WTC11 (cell line): Measurements from ENCODE around the gene PARD3B. TPM values are rescaled to one million over a fixed set of nuclear protein-coding genes. Genes with fewer than 3 reads are reported as not detected.

ENCODE experiments used
- ATAC-seq: fragments of 200-7000 bp; cut with Tn5 transposase; 2 replicates; pipeline ENCODE4 v1.10.0; 2021; ENCODE audit warnings: mild to moderate bottlenecking, moderate library complexity
- CTCF ChIA-PET: fragments of 300-600 bp; sonication (Branson Sonifier 250); formaldehyde crosslinking; loops from one replicate; lab custom pipeline; 2021; ENCODE audit warnings: antibody characterized with exemption; lab: Charles Lee
- POLR2A ChIA-PET: fragments of 350-600 bp; sonication (Branson Sonifier 250); formaldehyde crosslinking; loops from one replicate; lab custom pipeline; 2021; ENCODE audit warnings: antibody characterized with exemption; lab: Charles Lee
- DNase-seq: peaks from one replicate; pipeline ENCODE4 v3.0.0; 2021; ENCODE audit warnings: low spot score
- H3K27ac Mint-ChIP-seq: 2 replicates; pipeline ENCODE4 v1.8.0; 2021; ENCODE audit warnings: mixed read lengths
- H3K27me3 Mint-ChIP-seq: 2 replicates; pipeline ENCODE4 v1.8.0; 2021; ENCODE audit warnings: low read depth, mild to moderate bottlenecking, moderate library complexity, mixed read lengths
- H3K36me3 Mint-ChIP-seq: 2 replicates; pipeline ENCODE4 v1.8.0; 2021; ENCODE audit warnings: mixed read lengths
- H3K4me1 Mint-ChIP-seq: 2 replicates; pipeline ENCODE4 v1.8.0; 2022; ENCODE audit warnings: mixed read lengths
- H3K4me3 Mint-ChIP-seq: 2 replicates; pipeline ENCODE4 v1.8.0; 2021; ENCODE audit warnings: mild to moderate bottlenecking, moderate library complexity, mixed read lengths
- H3K9me3 Mint-ChIP-seq: 2 replicates; pipeline ENCODE4 v1.8.0; 2021; ENCODE audit warnings: mixed read lengths
- ATF1 ChIP-seq: sonication (generic); formaldehyde crosslinking; IDR thresholded peaks from 2 replicates; pipeline ENCODE4 v1.8.1; 2023; ENCODE audit warnings: mild to moderate bottlenecking, moderate library complexity, missing genetic modification reagents
- CBFB ChIP-seq: sonication (generic); formaldehyde crosslinking; IDR thresholded peaks from 2 replicates; pipeline ENCODE4 v1.8.1; 2022; ENCODE audit warnings: mild to moderate bottlenecking, low read depth, missing genetic modification reagents
- CREM ChIP-seq: sonication (generic); formaldehyde crosslinking; IDR thresholded peaks from 2 replicates; pipeline ENCODE4 v1.8.1; 2022; ENCODE audit warnings: mild to moderate bottlenecking, missing genetic modification reagents, moderate library complexity
- FOXJ3 ChIP-seq: sonication (generic); formaldehyde crosslinking; IDR thresholded peaks from 2 replicates; pipeline ENCODE4 v1.9.0; 2021; ENCODE audit warnings: missing genetic modification reagents, mild to moderate bottlenecking, borderline replicate concordance
- GRHL2 ChIP-seq: fragments of 250-450 bp; sonication (Bioruptor Pico); IDR thresholded peaks from 2 replicates; pipeline ENCODE4 v1.8.0; 2022; ENCODE audit warnings: mild to moderate bottlenecking, moderate library complexity; ENCODE audit not compliant: insufficient replicate concordance, severe bottlenecking
- NFE2L1 ChIP-seq: sonication (generic); formaldehyde crosslinking; IDR thresholded peaks from 2 replicates; pipeline ENCODE4 v1.8.1; 2023; ENCODE audit warnings: missing genetic modification reagents
- OVOL2 ChIP-seq: fragments of 250-450 bp; sonication (Bioruptor Pico); IDR thresholded peaks from 2 replicates; pipeline ENCODE4 v1.9.0; 2021; ENCODE audit warnings: mild to moderate bottlenecking, borderline replicate concordance
- TEAD1 ChIP-seq: sonication (generic); formaldehyde crosslinking; IDR thresholded peaks from 2 replicates; pipeline ENCODE4 v1.8.0; 2022; ENCODE audit warnings: mild to moderate bottlenecking, missing genetic modification reagents
- ZBTB21 ChIP-seq: sonication (generic); formaldehyde crosslinking; IDR thresholded peaks from 2 replicates; pipeline ENCODE4 v1.8.1; 2023; ENCODE audit warnings: mild to moderate bottlenecking, missing genetic modification reagents, borderline replicate concordance
- ZNF121 ChIP-seq: sonication (generic); formaldehyde crosslinking; IDR thresholded peaks from 2 replicates; pipeline ENCODE4 v1.8.0; 2023; ENCODE audit warnings: missing genetic modification reagents
- ZNF263 ChIP-seq: sonication (generic); formaldehyde crosslinking; IDR thresholded peaks from 2 replicates; pipeline ENCODE4 v1.8.1; 2022; ENCODE audit warnings: low read depth, mild to moderate bottlenecking, moderate library complexity, missing genetic modification reagents
- ZNF423 ChIP-seq: fragments of 250-450 bp; sonication (Bioruptor Pico); IDR thresholded peaks from 2 replicates; pipeline ENCODE4 v2.1.2; 2022; ENCODE audit warnings: mild to moderate bottlenecking, moderate library complexity
- ZNF671 ChIP-seq: fragments of 250-450 bp; sonication (Bioruptor Pico); IDR thresholded peaks from 2 replicates; pipeline ENCODE4 v1.8.0; 2021; ENCODE audit warnings: mild to moderate bottlenecking
- total RNA-seq: library from RNA; stranded (reverse); gene quantifications from 3 replicates; pipeline ENCODE4 v1.2.3, GENCODE V29; 2021
- TF ChIP-seq, protein P1 (sequence below): sonication (generic); formaldehyde crosslinking; IDR thresholded peaks from 2 replicates; pipeline ENCODE4 v1.8.1; 2023; ENCODE audit warnings: mild to moderate bottlenecking, missing genetic modification reagents
- TF ChIP-seq, protein P2 (sequence below): sonication (generic); formaldehyde crosslinking; IDR thresholded peaks from 2 replicates; pipeline ENCODE4 v1.8.1; 2022; ENCODE audit warnings: low read depth, missing genetic modification reagents, borderline replicate concordance
- TF ChIP-seq, protein P3 (sequence below): sonication (generic); formaldehyde crosslinking; IDR thresholded peaks from 2 replicates; pipeline ENCODE4 v1.8.1; 2022; ENCODE audit warnings: mild to moderate bottlenecking, moderate library complexity, missing genetic modification reagents
- TF ChIP-seq, protein P4 (sequence below): sonication (generic); formaldehyde crosslinking; IDR thresholded peaks from 2 replicates; pipeline ENCODE4 v1.8.0; 2023; ENCODE audit warnings: missing genetic modification reagents, mild to moderate bottlenecking, borderline replicate concordance
- TF ChIP-seq, protein P5 (sequence below): sonication (generic); formaldehyde crosslinking; IDR thresholded peaks from 2 replicates; pipeline ENCODE4 v1.8.0; 2022; ENCODE audit warnings: mild to moderate bottlenecking, missing genetic modification reagents
- TF ChIP-seq, protein P6 (sequence below): fragments of 250-450 bp; sonication (Bioruptor Pico); IDR thresholded peaks from 2 replicates; pipeline ENCODE4 v1.9.0; 2021; ENCODE audit warnings: mild to moderate bottlenecking

The PARD3B gene
- total RNA-seq, 1 experiment from 2014 or later, result 5.6 TPM

DNA sequence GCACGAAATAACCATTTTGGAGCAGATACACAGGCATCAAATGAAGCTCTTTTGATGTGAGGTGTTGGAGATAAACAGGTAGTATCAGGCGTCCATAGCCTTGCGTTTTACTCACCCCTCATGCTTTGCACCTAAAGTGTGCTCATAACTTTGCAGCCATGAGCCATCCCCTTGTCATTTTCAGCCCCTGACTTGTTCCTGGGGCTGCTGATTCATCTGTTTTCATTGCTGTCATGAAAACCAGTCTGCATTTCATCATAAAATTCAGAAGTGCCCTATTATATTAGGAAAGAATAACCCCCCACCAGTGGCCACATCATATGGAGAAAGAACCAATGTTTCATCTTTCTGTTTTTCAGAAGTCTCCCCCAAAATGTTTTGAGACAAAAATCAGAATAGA is 807.3 kb downstream of the PARD3B start (continued):
- TF ChIP-seq ZNF263 (CRISPR knock-in tag), result no peak
- TF ChIP-seq GRHL2 (CRISPR knock-in tag), result no peak
- TF ChIP-seq, protein P1, sequence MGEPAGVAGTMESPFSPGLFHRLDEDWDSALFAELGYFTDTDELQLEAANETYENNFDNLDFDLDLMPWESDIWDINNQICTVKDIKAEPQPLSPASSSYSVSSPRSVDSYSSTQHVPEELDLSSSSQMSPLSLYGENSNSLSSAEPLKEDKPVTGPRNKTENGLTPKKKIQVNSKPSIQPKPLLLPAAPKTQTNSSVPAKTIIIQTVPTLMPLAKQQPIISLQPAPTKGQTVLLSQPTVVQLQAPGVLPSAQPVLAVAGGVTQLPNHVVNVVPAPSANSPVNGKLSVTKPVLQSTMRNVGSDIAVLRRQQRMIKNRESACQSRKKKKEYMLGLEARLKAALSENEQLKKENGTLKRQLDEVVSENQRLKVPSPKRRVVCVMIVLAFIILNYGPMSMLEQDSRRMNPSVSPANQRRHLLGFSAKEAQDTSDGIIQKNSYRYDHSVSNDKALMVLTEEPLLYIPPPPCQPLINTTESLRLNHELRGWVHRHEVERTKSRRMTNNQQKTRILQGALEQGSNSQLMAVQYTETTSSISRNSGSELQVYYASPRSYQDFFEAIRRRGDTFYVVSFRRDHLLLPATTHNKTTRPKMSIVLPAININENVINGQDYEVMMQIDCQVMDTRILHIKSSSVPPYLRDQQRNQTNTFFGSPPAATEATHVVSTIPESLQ (CRISPR knock-in tag), result no peak
- TF ChIP-seq NFE2L1 (CRISPR knock-in tag), result no peak
- TF ChIP-seq, protein P2, sequence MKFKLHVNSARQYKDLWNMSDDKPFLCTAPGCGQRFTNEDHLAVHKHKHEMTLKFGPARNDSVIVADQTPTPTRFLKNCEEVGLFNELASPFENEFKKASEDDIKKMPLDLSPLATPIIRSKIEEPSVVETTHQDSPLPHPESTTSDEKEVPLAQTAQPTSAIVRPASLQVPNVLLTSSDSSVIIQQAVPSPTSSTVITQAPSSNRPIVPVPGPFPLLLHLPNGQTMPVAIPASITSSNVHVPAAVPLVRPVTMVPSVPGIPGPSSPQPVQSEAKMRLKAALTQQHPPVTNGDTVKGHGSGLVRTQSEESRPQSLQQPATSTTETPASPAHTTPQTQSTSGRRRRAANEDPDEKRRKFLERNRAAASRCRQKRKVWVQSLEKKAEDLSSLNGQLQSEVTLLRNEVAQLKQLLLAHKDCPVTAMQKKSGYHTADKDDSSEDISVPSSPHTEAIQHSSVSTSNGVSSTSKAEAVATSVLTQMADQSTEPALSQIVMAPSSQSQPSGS (CRISPR knock-in tag), result no peak
- no peak for TF ChIP-seq ZNF423 (CRISPR knock-in tag)
- no peak for TF ChIP-seq ZNF671 (CRISPR knock-in tag)

DNA sequence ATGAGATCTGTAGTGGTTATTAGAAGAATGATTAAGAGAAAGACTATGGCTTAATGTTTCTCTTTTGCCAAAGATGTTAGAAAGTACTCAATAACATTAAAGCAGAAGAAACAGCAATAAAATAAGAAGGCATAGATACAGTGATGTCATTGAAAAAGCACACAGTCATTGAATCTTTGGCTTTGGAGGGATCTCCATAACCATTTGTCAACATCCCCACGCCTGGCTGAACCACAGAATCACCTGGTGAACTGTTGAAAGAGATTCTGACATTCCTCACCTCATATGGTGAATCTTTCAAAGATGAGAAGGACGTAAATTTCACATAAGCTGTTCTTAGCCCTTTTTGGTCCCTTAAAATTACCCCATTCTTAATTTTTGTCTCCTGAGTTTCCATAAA is 812.5 kb downstream of the PARD3B start:
- 0 out of 2 replicates have a peak, but pooled peaks cover 3% of the 10 kb centered on the region for H3K36me3 Mint-ChIP-seq
- ChIA-PET CTCF (no interaction called here), POLR2A (no interaction called here)
- DNase-seq, result no peak
- no peak for ATAC-seq
- peak overlapping the region; percentile 70 for H3K27ac Mint-ChIP-seq
- H3K9me3 Mint-ChIP-seq, result peaks cover 5% of the 10 kb centered on the region
- TF ChIP-seq, protein P3, sequence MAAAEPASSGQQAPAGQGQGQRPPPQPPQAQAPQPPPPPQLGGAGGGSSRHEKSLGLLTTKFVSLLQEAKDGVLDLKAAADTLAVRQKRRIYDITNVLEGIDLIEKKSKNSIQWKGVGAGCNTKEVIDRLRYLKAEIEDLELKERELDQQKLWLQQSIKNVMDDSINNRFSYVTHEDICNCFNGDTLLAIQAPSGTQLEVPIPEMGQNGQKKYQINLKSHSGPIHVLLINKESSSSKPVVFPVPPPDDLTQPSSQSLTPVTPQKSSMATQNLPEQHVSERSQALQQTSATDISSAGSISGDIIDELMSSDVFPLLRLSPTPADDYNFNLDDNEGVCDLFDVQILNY (CRISPR knock-in tag), result no peak
- no peak for TF ChIP-seq CREM
- no peak for TF ChIP-seq OVOL2 (CRISPR knock-in tag)
- no peak for TF ChIP-seq ATF1 (CRISPR knock-in tag)
- TF ChIP-seq ZBTB21, result no peak
- H3K4me1 Mint-ChIP-seq, result peaks cover 39% of the 10 kb centered on the region
- H3K4me3 Mint-ChIP-seq, result no peak overlapping the region
- no peaks in the 10 kb centered on the region for H3K27me3 Mint-ChIP-seq

DNA sequence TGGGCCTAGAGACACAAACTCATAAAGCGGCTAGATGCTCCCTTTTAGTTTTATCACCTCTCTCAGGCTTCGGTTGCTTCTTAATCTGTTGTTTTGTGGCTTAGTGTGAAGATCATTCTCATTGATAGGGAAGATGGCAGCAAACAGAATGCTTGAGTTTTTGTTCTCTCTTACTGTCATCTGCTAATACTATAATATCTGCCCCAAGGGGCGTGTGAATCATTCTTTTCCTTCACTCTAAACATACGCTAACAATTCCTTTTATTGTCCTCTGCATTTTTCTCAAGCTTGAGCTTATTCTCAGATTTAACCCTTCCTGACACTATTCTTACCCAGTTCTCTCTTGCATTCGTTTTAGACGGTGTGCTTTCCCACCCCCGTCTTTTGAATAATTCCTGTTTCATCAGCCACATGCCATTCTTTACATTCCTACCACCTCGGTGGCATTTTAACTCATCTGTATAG is 813.1 kb downstream of the PARD3B start:
- DNase-seq, result peak; percentile 13
- POLR2A ChIA-PET, result interaction anchor here (0.7 kb wide), 1 partner anchor 19 kb away, joined by 3 read pairs; no protein-coding TSS in a partner anchor
- CTCF ChIA-PET, result interaction anchor here (1.0 to 1.2 kb wide), 2 partner anchors 34 to 321 kb away, joined by 3 to 4 read pairs; no protein-coding TSS in a partner anchor
- Mint-ChIP-seq H3K27ac (peak overlapping the region; percentile 70), H3K4me1 (peaks cover 44% of the 10 kb centered on the region), H3K9me3 (peaks cover 5% of the 10 kb centered on the region), H3K27me3 (no peaks in the 10 kb centered on the region), H3K4me3 (no peak overlapping the region), H3K36me3 (0 out of 2 replicates have a peak, but pooled peaks cover 3% of the 10 kb centered on the region)
- peak; percentile 81 for ATAC-seq
- TF ChIP-seq FOXJ3 (CRISPR knock-in tag) (no peak), ZNF121 (CRISPR knock-in tag) (no peak), CREM (no peak), CBFB (no peak), TEAD1 (no peak), GRHL2 (CRISPR knock-in tag) (no peak)
- TF ChIP-seq, protein P4, sequence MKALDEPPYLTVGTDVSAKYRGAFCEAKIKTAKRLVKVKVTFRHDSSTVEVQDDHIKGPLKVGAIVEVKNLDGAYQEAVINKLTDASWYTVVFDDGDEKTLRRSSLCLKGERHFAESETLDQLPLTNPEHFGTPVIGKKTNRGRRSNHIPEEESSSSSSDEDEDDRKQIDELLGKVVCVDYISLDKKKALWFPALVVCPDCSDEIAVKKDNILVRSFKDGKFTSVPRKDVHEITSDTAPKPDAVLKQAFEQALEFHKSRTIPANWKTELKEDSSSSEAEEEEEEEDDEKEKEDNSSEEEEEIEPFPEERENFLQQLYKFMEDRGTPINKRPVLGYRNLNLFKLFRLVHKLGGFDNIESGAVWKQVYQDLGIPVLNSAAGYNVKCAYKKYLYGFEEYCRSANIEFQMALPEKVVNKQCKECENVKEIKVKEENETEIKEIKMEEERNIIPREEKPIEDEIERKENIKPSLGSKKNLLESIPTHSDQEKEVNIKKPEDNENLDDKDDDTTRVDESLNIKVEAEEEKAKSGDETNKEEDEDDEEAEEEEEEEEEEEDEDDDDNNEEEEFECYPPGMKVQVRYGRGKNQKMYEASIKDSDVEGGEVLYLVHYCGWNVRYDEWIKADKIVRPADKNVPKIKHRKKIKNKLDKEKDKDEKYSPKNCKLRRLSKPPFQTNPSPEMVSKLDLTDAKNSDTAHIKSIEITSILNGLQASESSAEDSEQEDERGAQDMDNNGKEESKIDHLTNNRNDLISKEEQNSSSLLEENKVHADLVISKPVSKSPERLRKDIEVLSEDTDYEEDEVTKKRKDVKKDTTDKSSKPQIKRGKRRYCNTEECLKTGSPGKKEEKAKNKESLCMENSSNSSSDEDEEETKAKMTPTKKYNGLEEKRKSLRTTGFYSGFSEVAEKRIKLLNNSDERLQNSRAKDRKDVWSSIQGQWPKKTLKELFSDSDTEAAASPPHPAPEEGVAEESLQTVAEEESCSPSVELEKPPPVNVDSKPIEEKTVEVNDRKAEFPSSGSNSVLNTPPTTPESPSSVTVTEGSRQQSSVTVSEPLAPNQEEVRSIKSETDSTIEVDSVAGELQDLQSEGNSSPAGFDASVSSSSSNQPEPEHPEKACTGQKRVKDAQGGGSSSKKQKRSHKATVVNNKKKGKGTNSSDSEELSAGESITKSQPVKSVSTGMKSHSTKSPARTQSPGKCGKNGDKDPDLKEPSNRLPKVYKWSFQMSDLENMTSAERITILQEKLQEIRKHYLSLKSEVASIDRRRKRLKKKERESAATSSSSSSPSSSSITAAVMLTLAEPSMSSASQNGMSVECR (CRISPR knock-in tag), result no peak
- TF ChIP-seq, protein P5, sequence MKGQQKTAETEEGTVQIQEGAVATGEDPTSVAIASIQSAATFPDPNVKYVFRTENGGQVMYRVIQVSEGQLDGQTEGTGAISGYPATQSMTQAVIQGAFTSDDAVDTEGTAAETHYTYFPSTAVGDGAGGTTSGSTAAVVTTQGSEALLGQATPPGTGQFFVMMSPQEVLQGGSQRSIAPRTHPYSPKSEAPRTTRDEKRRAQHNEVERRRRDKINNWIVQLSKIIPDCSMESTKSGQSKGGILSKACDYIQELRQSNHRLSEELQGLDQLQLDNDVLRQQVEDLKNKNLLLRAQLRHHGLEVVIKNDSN (CRISPR knock-in tag), result no peak
- TF ChIP-seq, protein P6, sequence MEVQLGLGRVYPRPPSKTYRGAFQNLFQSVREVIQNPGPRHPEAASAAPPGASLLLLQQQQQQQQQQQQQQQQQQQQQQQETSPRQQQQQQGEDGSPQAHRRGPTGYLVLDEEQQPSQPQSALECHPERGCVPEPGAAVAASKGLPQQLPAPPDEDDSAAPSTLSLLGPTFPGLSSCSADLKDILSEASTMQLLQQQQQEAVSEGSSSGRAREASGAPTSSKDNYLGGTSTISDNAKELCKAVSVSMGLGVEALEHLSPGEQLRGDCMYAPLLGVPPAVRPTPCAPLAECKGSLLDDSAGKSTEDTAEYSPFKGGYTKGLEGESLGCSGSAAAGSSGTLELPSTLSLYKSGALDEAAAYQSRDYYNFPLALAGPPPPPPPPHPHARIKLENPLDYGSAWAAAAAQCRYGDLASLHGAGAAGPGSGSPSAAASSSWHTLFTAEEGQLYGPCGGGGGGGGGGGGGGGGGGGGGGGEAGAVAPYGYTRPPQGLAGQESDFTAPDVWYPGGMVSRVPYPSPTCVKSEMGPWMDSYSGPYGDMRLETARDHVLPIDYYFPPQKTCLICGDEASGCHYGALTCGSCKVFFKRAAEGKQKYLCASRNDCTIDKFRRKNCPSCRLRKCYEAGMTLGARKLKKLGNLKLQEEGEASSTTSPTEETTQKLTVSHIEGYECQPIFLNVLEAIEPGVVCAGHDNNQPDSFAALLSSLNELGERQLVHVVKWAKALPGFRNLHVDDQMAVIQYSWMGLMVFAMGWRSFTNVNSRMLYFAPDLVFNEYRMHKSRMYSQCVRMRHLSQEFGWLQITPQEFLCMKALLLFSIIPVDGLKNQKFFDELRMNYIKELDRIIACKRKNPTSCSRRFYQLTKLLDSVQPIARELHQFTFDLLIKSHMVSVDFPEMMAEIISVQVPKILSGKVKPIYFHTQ (CRISPR knock-in tag), result no peak
